ENCODE data around the gene ITIH4. TPM values are rescaled to one million over a fixed set of nuclear protein-coding genes. Genes with fewer than 3 reads are reported as not detected.

The ITIH4 gene
- total RNA-seq, 1 experiment from 2014 or later, result 4.1 TPM

DNA sequence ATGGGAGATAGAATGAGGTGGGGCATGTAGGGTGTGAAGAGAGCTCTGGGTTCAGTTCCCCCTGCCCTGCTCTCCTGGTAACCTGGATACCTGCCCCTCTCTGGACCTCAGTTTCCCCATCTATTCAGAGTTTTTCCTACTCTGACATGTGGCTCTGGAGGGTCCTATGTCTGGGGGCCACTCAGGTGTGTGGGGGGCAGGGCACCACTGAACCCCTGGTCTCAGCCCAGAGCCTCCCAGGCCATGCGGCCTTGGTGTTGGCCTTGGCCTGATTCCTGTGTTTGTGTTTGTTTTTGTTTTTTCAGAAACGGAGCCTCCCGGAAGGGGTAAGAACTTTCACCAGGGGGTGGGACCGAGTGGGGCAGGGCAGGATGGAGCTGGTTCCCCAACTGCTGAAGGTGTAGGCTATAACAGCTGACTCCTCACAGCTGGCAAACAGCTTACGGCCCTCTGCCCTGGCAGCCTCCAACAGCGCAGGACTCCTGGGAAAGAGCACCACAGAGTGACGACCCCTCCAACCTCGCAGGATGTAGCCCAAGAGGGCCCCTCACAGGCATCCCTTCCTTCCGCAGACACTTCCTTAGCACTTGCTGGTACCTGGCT is 35.1 kb downstream of the ITIH4 start:
- BruUV-seq (replicated peaks), result no TSS peak
- H3K9me3 ChIP-seq, result no peaks in the 10 kb centered on the region
- CTCF ChIA-PET, result no interaction called here
- intact Hi-C loops (cut with micrococcal nuclease; ENCODE audit: unreplicated experiment), result no loop called here
- H3K4me3 Mint-ChIP-seq (ENCODE audit: unreplicated experiment), result no peak overlapping the region
- H3K9me3 Mint-ChIP-seq (ENCODE audit: unreplicated experiment), result no peaks in the 10 kb centered on the region
- no peak for DNase-seq
- no peaks in the 10 kb centered on the region for H3K27me3 ChIP-seq (replicated peaks; ENCODE audit: control insufficient read depth, insufficient read depth, low read length)
- no peaks in the 10 kb centered on the region for H3K27me3 Mint-ChIP-seq (ENCODE audit: insufficient read depth, unreplicated experiment)
- no peaks in the 10 kb centered on the region for H3K4me1 Mint-ChIP-seq (ENCODE audit: low read depth, unreplicated experiment)
- no peaks in the 10 kb centered on the region for H3K36me3 Mint-ChIP-seq (ENCODE audit: insufficient read depth, unreplicated experiment)
- H3K36me3 ChIP-seq (ENCODE audit: control insufficient read depth, insufficient read depth, low read length), result no peaks in the 10 kb centered on the region
- H3K27ac Mint-ChIP-seq (ENCODE audit: unreplicated experiment), result no peak overlapping the region
- TF ChIP-seq, protein P1, sequence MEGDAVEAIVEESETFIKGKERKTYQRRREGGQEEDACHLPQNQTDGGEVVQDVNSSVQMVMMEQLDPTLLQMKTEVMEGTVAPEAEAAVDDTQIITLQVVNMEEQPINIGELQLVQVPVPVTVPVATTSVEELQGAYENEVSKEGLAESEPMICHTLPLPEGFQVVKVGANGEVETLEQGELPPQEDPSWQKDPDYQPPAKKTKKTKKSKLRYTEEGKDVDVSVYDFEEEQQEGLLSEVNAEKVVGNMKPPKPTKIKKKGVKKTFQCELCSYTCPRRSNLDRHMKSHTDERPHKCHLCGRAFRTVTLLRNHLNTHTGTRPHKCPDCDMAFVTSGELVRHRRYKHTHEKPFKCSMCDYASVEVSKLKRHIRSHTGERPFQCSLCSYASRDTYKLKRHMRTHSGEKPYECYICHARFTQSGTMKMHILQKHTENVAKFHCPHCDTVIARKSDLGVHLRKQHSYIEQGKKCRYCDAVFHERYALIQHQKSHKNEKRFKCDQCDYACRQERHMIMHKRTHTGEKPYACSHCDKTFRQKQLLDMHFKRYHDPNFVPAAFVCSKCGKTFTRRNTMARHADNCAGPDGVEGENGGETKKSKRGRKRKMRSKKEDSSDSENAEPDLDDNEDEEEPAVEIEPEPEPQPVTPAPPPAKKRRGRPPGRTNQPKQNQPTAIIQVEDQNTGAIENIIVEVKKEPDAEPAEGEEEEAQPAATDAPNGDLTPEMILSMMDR (IDR thresholded peaks at IDR 0.05; ENCODE audit: insufficient read depth in 1 of 2, low read depth in 1 of 2, low read length in 1 of 2, severe bottlenecking in 1 of 2, unreplicated experiment in 1 of 2), result no peak
- no peak overlapping the region for H3K4me3 ChIP-seq (ENCODE audit: low read depth, low read length)
- POLR2A ChIA-PET, result no interaction called here
- no peaks in the 10 kb centered on the region for H3K4me1 ChIP-seq

DNA sequence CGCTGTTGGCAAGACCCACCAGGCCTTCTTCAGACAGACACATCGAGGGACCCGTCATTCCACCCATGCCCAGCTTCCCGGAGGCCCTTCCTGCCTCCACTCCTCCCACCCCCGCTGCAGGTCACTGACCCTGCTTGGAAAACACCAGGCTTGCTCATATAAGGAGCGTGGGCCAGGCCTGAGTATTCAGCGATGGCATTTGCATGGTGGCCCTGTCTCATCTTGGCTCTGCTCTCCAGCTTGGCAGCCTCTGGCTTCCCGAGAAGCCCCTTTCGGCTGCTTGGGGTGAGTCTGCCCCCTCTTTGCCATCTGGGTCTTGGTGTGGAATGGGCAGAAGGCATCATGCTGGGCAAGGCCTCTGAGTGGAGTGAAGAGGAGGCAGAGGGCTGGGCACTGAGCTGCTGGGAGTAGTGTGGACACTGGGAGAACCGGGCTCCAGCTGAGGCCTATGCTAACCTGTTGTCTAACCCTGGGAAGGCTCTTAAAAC is 35.8 kb downstream of the ITIH4 start, which contains the start of gene ITIH3:
ITIH3 (plus strand) TSS at position 185 of the 488 bp plus-strand sequence; CDS start at position 193, 8 bp downstream.
- Mint-ChIP-seq H3K9me3 (ENCODE audit: unreplicated experiment) (no peaks in the 10 kb centered on the region), H3K4me3 (ENCODE audit: unreplicated experiment) (no peak within 1 kb of the TSS), H3K36me3 (ENCODE audit: insufficient read depth, unreplicated experiment) (no peaks in the 10 kb centered on the region), H3K27me3 (ENCODE audit: insufficient read depth, unreplicated experiment) (no peaks in the 10 kb centered on the region), H3K4me1 (ENCODE audit: low read depth, unreplicated experiment) (no peaks in the 10 kb centered on the region), H3K27ac (ENCODE audit: unreplicated experiment) (no peak within 1 kb of the TSS)
- BruUV-seq (replicated peaks), result no TSS peak
- Histone ChIP-seq H3K9me3 (no peaks in the 10 kb centered on the region), H3K4me1 (no peaks in the 10 kb centered on the region), H3K27me3 (replicated peaks; ENCODE audit: control insufficient read depth, insufficient read depth, low read length) (no peaks in the 10 kb centered on the region), H3K4me3 (ENCODE audit: low read depth, low read length) (no peak within 1 kb of the TSS), H3K36me3 (ENCODE audit: control insufficient read depth, insufficient read depth, low read length) (no peaks in the 10 kb centered on the region)
- TF ChIP-seq, protein P1 (IDR thresholded peaks at IDR 0.05; ENCODE audit: insufficient read depth in 1 of 2, low read depth in 1 of 2, low read length in 1 of 2, severe bottlenecking in 1 of 2, unreplicated experiment in 1 of 2), result no peak
- no peak for DNase-seq
- POLR2A ChIA-PET, result no interaction called here
- intact Hi-C loops (cut with micrococcal nuclease; ENCODE audit: unreplicated experiment), result no loop called here
- CTCF ChIA-PET, result interaction anchor here (0.6 kb wide), 1 partner anchor 98 kb away, joined by 4 read pairs; no protein-coding TSS in a partner anchor

DNA sequence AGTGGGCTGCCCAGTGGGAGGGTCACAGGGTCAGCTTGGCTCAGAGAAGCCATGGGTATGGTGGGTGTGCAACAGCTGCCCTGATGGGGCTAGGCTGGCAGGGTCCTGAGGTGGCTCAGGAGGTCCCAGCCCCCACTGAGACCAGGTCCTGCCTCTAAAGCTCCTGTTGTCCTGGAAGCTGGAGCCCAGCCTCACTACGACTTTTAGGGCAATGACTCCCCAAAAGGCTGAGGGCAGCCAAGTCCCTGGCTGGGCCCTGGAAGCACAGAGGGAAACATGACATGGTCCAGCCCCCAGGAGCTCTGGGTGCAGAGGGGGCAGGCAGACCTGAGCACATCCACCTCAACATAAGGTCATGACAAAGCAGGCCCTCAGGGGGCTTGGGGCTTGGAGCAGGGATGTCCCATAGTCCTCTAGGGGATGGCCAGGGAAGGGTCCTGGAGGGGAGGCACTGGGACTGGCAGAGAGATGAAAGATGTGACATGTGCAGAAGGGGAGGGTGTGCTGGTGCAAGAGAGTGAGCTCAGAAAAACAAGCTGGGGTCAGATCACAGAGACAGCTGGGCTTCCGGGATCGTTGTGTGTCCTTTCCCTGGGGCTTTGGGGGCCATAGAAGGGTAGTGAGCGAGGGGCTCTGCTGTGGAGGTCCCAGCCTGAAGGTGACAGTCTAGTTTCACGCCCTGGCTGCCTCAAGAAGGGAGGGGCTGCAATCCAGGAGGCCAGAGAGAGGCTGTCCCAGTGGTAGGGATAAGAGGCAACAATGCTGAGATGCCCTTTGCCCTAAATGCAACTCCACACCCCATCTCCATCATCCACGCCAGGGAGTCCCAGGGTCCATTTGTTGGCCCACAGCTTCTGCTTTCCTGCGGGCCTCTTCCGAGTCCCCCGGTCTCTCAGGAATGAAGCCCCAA is 36.5 kb downstream of the ITIH4 start:
- Mint-ChIP-seq H3K4me3 (ENCODE audit: unreplicated experiment) (no peak overlapping the region), H3K27ac (ENCODE audit: unreplicated experiment) (no peak overlapping the region), H3K9me3 (ENCODE audit: unreplicated experiment) (no peaks in the 10 kb centered on the region), H3K4me1 (ENCODE audit: low read depth, unreplicated experiment) (no peaks in the 10 kb centered on the region), H3K36me3 (ENCODE audit: insufficient read depth, unreplicated experiment) (no peaks in the 10 kb centered on the region), H3K27me3 (ENCODE audit: insufficient read depth, unreplicated experiment) (no peaks in the 10 kb centered on the region)
- no peak for DNase-seq
- Histone ChIP-seq H3K36me3 (ENCODE audit: control insufficient read depth, insufficient read depth, low read length) (no peaks in the 10 kb centered on the region), H3K4me3 (ENCODE audit: low read depth, low read length) (no peak overlapping the region), H3K4me1 (no peaks in the 10 kb centered on the region), H3K9me3 (no peaks in the 10 kb centered on the region), H3K27me3 (replicated peaks; ENCODE audit: control insufficient read depth, insufficient read depth, low read length) (no peaks in the 10 kb centered on the region)
- POLR2A ChIA-PET, result no interaction called here
- intact Hi-C loops (cut with micrococcal nuclease; ENCODE audit: unreplicated experiment), result no loop called here
- CTCF ChIA-PET, result interaction anchor here (0.6 to 2.0 kb wide), 2 partner anchors 27 to 99 kb away, joined by 4 to 8 read pairs; no protein-coding TSS in a partner anchor
- TF ChIP-seq, protein P1 (IDR thresholded peaks at IDR 0.05; ENCODE audit: insufficient read depth in 1 of 2, low read depth in 1 of 2, low read length in 1 of 2, severe bottlenecking in 1 of 2, unreplicated experiment in 1 of 2), result no peak
- no TSS peak for BruUV-seq (replicated peaks)
